ENCODE measurements around the gene CIRBP.

DNA sequence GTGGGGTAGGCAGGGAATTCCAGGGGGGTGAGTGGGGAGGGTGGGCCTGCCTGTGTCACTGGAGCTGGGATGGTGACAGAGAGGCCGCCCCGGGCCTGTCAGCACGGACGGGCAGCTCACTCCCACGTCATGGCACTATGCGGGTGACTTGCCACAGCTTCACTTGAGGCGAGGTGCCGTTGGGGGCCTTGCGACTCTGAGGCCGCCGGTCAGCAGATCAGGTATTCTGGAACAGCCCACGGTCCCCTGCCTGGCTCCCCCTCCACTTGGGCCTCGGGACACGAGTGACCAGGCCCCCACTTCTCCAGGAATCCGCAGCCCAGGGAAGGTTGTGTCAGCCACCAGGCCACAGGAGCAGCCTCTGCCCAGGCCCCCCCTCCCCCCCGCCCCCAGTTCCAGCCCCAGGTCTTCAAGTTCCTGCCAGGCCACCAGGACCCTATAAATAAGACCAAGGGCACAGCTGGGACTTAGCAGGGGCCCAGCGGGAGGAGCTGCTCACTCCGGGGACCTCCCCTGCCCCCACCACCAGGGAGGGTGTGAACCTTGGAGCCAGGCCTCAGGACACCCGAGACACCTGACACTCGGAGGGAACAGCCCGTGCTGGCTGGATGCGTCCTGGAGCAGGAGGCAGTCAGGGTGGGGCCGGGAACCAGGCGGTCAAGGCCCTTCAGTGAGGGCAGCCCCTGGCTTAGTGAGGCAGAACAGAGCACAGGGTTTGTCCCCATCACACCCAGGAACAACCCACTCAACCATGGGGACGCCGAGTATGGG lies 23.5 kb upstream of the CIRBP start:
- TF ChIP-seq GATA2 (IDR thresholded peaks at IDR 0.05; ENCODE audit: low read depth, low read length) (no peak), GATA3 (IDR thresholded peaks at IDR 0.05; ENCODE audit: low read depth, low read length) (no peak)

All from SH-SY5Y (cell line).